Skin epidermis (tissue), 12 donors: ENCODE results near the gene NCBP2.
A peak's percentile ranks its signal among the peaks of the same experiment; 100 is the strongest.

Experiments
- H3K27ac ChIP-seq, 21 experiments: fragments of 200-600 bp; sonication (generic) in 11 of 21; one replicate each; pipeline ENCODE4 v1.5.0; 2020; ENCODE audit warnings: mild to moderate bottlenecking in 3 of 21, inconsistent platforms in 2 of 21, moderate library complexity in 2 of 21
- H3K4me3 ChIP-seq, 7 experiments: fragments of 200-600 bp; sonication (generic) in 2 of 7; one replicate each; pipeline ENCODE4 v1.5.0; 2020; ENCODE audit warnings: inconsistent platforms in 2 of 7, mild to moderate bottlenecking in 2 of 7, moderate library complexity in 1 of 7

Gene NCBP2

GRCh38 chr3:196969134-196969659 lies 26.9 kb upstream of the NCBP2 start:
- peak overlapping the region; percentile 23 to 91 (median 79) for H3K27ac ChIP-seq
- peak overlapping the region; percentile 57 to 85 (median 82) for H3K4me3 ChIP-seq

GRCh38 chr3:196968233-196969133 lies 26.2 kb upstream of the NCBP2 start, which contains the start of gene PIGZ:
Gene PIGZ (minus strand): TSS chr3:196968833. CDS start chr3:196952031, 16,802 bp downstream.
- peak within 1 kb of the TSS; percentile 23 to 91 (median 79) for H3K27ac ChIP-seq
- peak within 1 kb of the TSS; percentile 57 to 85 (median 82) for H3K4me3 ChIP-seq

GRCh38 chr3:196967412-196968232 lies 25.3 kb upstream of the NCBP2 start:
- Histone ChIP-seq H3K4me3 (peak overlapping the region; percentile 57 to 85 (median 82)), H3K27ac (peak overlapping the region in 2 of 21 experiments; percentile 74 to 90)

- Histone ChIP-seq H3K27ac (no peak overlapping the region), H3K4me3 (no peak overlapping the region)
These were observed 24.4 kb upstream of the NCBP2 start for GRCh38 chr3:196966526-196967401.

DNA sequence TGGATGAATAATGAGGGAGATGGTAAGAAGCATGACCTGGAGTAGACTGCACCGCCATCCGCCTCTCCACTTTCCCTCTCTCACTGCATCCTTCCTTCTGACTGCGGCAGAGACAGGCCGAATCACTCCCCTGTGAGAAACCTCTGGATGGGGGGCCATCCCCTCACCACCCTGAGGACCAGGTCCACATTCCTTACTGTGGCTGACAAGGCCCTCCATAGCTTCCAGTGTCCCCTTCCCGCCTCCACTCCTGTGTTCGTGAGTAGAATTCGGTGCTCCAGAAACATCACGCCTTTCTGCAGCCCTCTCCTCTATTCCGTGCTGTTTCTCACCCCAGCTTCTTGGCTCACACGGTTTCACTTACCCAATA lies 23.5 kb upstream of the NCBP2 start:
- H3K27ac ChIP-seq: no peak overlapping the region
- H3K4me3 ChIP-seq: no peak overlapping the region

DNA sequence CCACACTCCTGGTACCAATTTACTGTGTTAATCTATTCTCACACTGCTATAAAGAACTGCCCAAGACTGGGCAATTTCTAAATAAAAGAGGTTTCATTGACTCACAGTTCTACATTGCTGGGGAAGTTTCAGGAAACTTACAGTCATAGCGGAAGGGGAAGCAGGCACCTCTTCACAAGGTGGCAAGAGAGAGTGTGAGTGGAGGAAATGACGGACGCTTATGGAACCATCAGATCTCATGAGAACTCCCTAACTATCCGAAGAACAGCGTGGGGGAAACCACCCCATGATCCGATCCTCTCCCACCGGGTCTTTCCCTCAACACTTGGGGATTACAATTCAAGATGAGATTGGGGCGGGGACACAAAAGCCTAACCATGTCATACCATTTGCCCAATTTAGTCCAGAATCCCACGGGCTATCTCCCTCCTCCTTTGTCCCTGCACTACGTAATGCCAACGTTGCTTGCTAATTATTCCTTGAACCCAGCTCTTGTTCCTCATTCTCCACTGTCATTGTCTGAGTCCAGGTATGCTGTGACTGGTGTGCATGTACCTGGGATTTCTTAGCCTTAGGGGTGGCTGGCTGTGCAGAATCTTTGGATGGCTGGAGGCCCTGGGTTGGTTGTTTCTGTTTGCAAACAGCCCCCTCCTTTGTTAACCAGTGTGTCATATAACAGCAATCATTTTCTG lies 22.9 kb upstream of the NCBP2 start:
- Histone ChIP-seq H3K27ac (no peak overlapping the region), H3K4me3 (no peak overlapping the region)

GRCh38 chr3:196963631-196963953 lies 21.3 kb upstream of the NCBP2 start:
- H3K27ac ChIP-seq: no peak overlapping the region

GRCh38 chr3:196962930-196963630 lies 20.8 kb upstream of the NCBP2 start:
- H3K4me3 ChIP-seq: no peak overlapping the region
- no peak overlapping the region for H3K27ac ChIP-seq

More at GRCh38 chr3:196963631-196963953, 21.3 kb upstream of the NCBP2 start:
- no peak overlapping the region for H3K4me3 ChIP-seq

DNA sequence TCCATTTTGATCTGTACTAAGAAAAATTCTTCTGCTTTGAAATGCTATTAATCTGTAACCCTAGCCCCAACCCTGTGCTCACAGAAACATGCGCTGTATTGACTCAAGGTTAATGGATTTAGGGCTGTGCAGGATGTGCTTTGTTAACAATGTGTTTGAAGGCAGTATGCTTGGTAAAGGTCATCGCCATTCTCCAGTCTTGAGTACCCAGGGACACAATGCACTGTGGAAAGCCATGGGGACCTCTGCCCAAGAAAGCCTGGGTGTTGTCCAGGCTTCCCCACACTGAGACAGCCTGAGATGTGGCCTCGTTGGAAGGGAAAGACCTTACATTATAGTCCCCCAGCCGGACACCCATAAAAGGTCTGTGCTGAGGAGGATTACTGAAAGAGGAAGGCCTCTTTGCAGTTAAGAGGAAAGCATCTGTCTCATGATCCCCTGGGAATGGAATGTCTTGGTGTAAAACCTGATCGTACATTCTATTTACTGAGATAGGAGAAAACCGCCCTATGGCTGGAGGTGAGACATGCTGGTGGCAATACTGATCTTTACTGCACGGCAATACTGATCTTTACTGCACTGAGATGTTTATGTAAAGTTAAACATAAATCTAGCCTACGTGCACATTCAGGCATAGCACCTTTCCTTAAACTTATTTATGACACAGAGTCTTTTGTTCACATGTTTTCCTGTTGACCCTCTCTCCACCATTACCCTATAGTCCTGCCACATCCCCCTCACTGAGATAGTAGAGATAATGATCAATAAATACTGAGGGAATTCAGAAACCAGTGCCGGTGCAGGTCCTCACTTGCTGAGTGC lies 20.0 kb upstream of the NCBP2 start:
- H3K27ac ChIP-seq: no peak overlapping the region
- no peak overlapping the region for H3K4me3 ChIP-seq

DNA sequence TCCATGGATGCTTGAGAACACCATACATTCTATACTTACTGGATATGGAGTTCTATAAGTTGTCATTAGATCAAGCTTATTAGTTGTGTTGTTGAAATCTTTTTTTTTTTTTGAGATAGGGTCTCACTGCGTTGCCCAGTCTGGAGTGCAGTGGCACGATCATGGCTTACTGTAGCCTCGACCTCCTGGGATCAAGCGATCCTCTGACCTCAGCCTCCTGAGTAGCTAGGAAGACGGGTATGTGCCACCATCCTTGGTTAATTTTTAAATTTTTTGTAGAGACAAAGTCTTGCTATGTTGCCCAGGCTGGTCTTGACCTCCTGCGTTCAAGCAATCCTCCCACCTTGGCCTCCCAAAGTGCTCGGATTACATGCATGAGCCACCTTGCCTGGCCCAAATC lies 12.5 kb upstream of the NCBP2 start:
- no peak overlapping the region for H3K27ac ChIP-seq
- no peak overlapping the region for H3K4me3 ChIP-seq

DNA sequence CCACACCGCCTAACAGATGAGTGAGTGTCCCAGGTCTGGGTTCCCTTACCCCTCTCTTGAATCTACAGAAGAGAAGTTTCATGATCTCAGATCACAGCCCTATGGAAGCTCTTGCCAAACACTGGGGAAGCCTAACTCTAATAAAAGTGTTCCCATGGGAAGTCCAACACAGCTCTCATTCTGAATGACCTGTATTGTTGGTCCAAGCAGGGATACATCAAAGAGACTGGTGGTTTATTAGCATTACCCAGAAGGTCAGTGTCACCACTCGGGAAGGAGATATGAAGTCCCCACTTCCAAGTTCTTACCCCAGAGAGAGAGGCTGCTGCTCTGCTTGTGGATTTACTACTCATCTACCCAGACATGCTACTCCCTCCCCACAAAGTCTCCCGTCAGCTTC lies 9.0 kb upstream of the NCBP2 start:
- Histone ChIP-seq H3K27ac (no peak overlapping the region), H3K4me3 (no peak overlapping the region)

GRCh38 chr3:196949750-196950149 lies 7.4 kb upstream of the NCBP2 start:
- Histone ChIP-seq H3K27ac (no peak overlapping the region), H3K4me3 (no peak overlapping the region)

DNA sequence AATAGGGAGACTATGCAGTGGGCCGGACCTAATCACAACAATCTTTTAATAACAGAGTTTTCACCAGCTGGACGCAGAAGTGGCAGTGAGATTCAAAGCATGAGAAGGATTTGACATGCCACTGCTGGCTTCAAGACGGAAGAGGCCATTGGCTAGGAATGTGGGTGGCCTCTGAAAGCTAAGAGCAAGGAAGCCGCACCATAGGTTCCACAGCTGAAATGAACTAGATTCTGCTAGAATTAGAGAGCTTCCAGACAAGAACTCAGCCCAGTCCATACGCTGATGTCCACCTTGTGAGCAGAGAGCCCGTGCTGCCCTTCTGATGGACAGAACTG lies 6.9 kb upstream of the NCBP2 start:
- Histone ChIP-seq H3K4me3 (no peak overlapping the region), H3K27ac (no peak overlapping the region)

- no peak overlapping the region for H3K27ac ChIP-seq
- no peak overlapping the region for H3K4me3 ChIP-seq
These were observed 6.3 kb upstream of the NCBP2 start for GRCh38 chr3:196948442-196949284.

DNA sequence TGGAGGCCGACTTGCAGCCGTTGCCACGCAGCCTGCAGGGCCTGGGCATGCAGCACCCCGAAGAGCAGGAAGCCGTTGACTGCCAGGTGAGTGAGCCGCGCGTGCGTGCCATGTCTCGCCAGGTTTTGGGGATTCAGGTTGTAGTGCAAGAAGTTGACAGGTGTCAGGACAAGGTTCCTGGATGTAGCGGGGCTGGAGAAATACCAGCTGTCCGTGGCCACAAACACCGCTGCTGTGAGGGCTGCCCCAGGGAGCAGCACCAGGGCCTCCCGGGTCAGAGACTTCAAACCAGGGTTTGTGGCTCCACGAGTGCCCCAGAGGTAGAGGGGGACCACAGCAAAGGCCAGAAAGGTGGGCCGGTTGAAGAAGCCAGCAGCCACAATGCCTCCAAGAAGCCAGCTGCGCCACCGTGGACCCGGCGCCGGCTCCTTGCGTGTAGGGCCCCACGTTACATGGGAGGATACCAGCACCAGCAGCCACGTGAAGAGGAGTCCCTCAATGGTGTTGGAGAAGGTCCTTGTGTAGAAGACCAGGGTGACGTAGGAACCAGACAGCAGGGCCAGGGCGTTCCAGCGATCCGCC lies 5.6 kb upstream of the NCBP2 start:
- Histone ChIP-seq H3K4me3 (no peak overlapping the region), H3K27ac (no peak overlapping the region)

GRCh38 chr3:196947136-196947859 lies 5.0 kb upstream of the NCBP2 start:
- H3K27ac ChIP-seq: no peak overlapping the region
- H3K4me3 ChIP-seq: no peak overlapping the region
